HG03342 (cell line): ENCODE results near the gene EXD3.
A peak's percentile ranks its signal among the peaks of the same experiment; 100 is the strongest.
"Not testable (repeated sequence)": the region's sequence is repeated elsewhere in the genome, so short reads cannot be mapped to it uniquely, and the experiment has no call there.

ENCODE experiments used
- ATAC-seq: cut with Tn5 transposase; IDR thresholded peaks from one replicate; pipeline ENCODE4 v1.9.1; 2021; ENCODE audit warnings: mild to moderate bottlenecking, moderate library complexity; ENCODE audit not compliant: unreplicated experiment

EXD3 gene, protein sequence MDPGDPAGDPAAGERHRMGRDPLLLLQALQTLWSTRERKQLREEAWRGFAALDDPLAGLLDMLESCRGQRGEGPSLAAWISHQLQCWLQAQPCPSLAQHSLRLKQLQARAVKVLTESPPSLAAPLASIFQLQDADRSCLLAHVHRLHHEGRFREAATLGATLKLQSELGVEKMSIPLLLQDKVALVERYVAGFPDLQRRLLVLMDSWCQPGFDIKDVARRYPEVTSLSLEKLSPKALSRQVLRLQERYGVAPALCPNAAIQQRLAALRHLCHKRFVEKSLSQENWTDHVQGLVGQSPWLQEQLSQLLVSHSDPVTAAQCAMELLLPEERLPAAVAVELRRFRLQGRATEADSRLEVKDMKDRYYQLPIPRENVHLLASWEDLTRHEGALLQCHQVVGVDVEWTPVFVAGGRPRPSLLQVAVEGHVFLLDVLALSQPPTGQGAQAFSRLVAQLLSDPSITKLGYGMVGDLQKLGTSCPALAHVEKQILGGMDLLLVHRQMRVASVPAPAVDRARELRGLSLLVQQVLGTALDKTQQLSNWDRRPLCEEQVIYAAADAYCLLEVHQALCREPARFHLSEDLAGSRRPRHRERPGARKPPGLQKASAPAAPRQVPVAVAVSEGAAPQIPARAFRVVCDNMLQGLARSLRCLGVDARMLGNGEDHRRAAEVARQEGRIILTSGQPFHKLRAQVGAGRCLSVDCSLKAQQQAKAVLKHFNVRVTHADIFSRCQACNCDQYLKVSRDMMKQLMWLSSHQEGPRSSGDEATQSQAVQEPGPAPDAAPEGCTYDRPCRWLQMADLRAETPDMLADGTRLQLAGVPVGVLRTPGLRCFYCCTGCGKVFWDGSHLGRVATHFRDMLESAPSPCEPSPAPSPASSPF

DNA sequence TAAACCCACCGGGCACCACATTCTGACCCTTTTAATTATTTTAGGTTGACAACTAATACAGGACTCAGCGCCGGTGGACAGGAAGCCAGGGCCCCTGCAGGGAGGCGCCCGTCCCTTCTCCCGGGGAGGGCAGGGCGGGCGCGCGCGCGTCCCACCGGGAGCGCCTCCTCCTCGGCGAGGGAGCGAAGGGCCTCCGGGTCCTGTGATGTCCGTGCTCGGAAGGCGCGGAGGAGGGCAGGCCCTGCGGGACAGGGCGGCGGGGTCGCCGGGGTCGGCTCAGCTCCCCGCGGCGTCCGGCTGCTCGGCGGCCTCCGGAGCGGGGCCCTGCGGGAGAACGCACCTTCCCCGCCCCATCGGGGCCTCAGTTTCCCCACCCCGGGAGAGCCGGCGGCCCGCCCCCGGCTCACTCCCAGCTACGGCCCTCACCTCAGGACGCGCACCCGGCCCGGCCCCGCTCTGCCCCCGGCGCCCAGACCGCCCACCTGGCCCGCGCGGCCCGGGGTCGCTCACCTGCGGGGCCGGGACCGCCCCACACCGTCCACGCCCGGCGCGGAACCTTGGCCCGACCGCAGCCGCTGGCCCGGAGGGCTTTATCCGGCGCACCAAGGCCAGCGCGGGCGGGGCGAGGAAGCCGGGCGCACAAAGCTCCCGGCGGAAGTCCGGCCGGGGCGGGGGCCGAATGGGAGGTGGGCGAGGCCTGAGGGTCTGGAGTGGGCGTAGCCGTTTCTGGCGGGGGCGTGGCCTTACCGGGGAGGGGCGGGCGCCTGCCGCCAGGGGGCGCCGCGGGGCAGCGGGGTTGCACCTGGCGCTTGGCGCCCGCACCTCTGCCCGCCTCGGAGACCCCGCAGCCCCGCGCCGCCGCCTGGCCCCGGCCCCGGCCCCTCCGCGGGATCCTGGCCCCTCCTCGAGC is at the start of gene EXD3, which contains the start of gene NOXA1:
TSS of gene EXD3 (minus strand) at position 559 of the 910 bp plus-strand sequence. CDS start 27,805 bp downstream, outside the sequence.
TSS of gene NOXA1 (plus strand) at position 790 of the 910 bp plus-strand sequence. CDS start 137 bp downstream, outside the sequence.
- ATAC-seq: peak; percentile 76

DNA sequence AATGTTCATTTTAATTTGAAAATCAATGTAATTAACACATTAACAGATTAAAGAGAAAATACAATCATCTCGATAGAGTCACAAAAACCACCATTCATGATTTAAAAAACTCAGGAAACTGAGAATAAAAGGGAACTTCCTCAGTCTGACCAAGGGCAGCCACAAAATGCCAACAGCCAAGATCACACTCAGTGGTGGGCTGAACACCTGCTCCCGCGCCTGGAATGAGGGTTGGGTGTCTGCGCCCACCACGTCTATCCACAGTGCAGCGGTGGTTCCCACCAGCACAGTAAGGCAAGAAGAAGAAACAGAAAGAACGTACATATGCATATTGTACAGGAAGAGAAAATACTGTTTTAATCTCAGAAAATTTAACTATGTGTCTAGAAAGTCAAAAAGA is 47.8 kb upstream of the EXD3 start:
- ATAC-seq: no peak

DNA sequence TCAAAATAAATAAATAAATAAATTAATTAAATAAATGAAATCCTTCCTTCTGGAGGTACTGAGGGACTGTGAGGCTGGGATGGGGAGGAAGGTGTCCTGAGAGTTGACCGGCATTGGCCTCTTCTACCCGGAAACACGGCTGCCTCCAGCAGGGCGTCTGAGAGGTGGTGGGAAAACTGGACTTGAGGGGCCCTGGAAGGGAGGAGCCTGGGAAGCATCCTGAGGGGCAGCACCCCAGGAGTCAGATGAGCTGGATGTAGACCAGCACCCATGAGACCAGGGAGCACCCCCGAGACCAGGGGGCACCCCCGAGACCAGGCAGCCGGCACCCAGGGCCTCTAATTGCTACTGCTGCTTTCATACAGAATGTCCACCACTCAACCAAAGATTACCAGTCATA is 44.9 kb upstream of the EXD3 start:
- no peak for ATAC-seq

DNA sequence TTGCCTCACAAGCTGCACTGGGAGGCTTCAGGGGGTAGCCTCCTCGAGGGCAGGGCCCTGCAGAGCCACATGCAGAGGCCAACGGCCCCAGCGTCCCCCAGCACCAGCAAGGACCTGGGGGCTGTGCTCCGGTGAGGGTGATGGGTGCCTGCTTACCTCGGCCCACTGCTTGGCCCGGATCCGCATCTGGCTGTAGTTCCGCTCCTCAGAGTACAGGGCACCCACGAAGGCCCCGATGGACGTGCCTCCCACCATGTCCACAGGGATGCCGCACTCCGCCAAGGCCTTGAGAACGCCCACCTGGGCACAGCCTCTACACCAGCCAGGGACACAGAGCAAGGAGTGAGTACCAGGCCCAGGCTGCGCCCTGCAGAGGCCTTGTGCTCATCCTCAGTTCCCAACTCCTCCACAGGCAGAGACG is 44.2 kb upstream of the EXD3 start:
- ATAC-seq: no peak

DNA sequence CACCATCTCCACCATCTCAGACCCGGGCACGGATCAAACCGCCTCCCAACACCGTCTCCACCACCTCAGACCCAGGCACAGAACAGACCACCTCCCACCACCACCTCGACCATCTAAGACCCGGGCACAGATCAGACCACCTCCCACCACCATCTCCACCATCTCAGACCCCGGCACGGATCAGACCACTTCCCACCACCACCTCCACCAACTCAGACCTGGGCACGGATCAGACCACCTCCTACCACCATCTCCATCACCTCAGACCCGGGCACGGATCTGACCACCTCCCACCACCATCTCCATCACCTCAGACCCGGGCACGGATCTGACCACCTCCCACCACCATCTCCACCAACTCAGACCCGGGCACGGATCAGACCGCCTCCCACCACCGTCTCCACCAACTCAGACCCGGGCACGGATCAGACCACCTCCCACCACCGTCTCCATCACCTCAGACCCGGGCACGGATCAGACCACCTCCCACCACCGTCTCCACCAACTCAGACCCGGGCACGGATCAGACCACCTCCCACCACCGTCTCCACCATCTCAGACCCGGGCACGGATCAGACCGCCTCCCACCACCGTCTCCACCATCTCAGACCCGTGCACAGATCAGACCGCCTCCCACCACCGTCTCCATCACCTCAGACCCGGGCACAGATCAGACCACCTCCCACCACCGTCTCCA is 43.6 kb upstream of the EXD3 start:
- ATAC-seq: not testable (repeated sequence)

DNA sequence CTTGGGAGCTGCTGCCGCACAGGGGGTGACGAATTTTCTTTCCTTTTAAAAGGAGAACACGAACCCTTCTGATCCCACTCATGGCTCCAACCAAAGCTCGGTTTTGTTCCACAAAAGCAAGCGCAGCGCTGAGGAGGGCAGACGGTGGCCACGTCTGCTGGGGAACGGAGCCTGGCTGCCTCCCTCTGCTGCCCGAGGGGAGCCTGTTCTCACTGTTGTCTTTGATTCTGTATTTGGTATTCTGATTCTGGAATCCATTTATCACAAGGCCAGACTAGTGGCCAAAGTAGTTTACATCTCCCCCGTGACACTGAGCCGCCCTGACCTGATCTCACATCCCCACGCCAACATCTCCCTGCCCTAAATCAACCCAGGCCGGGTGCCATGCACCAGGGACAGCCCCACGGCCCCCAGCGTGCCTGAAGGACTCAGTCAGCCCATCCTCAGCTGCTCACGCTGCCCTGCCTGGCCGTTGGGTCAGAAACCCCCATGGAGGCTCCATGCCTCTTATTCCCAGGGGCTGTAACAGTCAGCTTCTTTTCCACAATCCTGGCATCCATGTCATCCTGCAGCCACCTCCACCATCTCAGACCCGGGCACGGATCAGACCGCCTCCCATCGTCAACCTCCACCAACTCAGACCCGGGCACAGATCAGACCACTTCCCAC is 42.9 kb upstream of the EXD3 start:
- no peak for ATAC-seq

DNA sequence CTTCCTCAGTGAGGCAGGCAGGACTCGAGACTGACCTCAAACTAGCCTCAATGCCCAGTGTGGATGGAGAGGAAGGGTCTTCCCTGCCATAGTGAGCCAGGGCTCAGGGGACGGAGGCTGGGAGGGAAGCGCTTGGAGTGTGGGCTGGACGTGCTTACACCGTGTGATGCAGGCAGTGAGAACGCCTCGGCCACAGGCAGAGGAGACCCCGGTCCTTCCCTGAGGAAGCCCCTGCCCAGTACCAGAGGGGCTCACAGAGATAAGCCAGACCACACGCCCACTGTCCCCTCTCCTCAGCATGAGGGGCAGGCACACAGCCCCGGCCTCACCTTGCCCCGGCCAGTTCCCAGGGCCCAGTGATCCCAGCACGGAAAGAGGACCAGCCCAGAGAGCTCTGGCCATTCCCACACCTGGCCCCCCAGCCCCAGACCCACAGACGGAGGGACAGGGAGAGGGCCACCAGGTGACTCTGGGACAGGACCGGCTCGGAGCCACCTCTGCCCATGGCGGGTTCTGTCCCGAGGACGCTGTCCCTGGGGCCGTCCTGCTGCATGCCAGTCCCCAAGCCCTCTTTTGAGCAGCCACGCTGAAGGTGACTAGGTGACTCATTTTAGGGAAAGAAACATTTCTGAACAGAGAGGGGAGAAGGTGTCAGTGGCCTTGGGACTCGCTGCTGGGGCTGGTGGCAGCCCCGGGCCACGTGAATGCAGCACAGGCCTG is 42.2 kb upstream of the EXD3 start:
- no peak for ATAC-seq

DNA sequence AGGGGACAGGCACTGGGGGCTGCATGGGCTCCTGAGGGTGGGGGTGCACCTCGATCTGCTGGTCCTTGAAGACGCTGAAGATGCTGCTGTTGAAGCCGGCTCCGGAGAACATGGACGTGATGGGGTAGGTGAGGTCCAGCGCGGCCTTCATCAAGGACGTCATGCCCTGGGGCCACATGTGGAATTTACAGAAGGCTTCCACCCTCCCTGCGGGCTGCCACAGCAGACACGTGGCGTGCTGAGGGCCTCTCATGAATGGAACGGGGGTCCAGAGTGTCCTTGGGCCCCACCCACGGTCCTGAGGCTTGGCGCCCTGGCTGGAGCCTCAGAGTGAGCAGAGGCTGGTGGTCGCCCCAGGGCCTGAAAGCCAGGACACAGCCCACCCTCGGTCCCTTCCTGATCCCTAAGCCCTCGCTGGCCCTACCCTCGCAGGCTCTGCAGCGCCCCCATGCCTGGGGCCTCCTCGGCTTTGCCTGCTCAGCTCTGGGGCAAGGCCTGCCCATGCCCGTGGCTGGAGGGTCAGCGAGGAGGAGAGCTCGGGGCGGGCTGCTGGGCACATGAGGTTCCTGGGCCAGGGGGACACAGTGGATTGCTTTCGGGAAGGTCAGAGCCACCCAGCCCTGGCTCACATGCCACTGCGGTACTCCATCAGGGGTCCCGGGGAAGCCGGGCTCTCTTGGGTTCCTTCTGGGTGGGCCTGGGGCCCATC is 41.5 kb upstream of the EXD3 start:
- no peak for ATAC-seq

DNA sequence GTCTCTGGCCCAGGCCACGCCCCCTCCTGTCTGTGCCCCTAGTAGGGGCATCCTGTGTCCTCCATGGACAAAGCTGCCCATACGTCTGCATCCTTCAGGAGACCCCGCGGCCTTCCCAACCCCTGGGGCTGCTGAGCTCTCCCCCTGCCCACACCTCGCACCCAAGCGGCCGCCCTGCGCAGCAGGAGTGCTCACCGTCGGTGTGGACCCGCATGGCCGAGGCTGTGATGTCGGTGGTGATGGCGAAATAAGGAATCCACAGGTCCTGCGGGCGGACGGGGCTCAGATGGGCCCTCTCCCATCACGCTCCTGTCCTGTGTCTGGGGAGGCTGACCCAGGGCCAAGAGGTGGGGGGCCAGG is 40.9 kb upstream of the EXD3 start:
- ATAC-seq: no peak

DNA sequence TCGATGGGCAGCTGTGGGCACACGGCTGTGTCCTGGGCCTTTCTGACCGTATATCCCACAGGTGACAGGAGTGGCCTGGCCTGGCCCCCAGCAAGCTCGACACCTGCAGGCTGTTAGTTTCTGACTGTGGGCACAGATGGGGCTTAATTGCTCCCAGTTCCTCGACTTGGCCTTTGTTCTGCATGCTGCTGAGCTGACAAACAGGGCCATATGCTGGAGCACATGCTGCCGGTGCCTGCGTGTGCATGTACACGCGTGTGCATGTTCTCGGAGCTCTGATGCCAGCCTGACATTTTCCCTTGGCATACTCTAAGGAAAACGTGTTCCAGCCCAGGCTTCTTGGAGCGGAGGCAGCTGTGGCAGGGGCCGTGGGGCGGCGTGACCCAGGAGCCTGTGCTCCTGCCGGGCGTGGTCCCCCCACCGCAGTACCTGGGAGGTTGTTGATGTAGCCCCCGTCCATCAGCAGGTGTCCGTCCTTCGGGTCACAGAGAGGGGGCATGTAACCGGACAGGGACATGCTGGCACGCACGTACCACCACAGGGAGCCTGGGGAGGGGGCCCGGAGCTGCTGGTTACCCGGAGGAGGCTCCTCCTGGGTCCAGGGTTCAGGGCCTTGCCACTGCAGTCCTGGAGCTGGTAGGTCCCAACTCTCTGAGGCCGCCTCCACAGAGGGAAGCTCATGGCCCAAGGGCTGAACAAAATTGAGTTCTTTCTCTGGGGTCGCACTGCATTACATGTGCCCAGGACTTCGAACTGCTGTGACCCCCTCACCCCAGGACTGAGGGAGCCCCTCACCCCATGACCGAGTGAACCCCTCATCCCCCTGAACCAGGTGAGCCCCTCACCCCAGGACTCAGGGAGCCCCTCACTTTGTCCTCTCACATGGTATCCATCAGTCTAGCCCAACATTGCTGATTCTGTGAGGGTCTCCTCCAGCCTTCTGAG is 40.3 kb upstream of the EXD3 start:
- no peak for ATAC-seq

DNA sequence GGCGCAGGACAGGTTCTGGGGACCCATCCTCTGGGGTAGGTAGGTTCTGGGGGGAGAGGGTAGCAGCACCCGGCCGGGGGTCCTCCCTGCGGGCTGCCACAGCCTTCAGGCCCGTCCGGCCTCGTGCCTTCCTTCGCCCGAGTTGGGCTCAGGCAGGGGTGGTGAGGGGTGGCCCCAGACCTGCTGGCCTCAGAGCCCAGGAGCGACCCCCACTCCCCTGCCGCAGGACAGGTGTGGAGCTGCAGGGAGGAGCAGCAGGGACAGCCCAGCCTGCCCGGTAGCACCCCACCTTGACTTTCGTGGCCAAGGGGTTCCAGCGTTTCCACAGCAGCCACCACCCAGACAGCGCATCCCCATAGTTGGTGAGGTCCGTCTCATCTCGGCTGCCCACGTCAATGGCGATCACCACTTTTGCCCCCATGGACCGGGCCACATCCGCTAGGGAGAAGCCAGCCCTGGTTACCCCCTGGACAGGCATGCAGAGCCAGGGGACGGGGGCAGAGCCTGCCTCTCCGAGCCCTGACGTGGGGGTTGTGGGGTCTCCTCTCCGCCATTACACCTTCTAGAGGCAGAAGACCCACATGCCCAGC is 39.5 kb upstream of the EXD3 start:
- ATAC-seq: no peak

DNA sequence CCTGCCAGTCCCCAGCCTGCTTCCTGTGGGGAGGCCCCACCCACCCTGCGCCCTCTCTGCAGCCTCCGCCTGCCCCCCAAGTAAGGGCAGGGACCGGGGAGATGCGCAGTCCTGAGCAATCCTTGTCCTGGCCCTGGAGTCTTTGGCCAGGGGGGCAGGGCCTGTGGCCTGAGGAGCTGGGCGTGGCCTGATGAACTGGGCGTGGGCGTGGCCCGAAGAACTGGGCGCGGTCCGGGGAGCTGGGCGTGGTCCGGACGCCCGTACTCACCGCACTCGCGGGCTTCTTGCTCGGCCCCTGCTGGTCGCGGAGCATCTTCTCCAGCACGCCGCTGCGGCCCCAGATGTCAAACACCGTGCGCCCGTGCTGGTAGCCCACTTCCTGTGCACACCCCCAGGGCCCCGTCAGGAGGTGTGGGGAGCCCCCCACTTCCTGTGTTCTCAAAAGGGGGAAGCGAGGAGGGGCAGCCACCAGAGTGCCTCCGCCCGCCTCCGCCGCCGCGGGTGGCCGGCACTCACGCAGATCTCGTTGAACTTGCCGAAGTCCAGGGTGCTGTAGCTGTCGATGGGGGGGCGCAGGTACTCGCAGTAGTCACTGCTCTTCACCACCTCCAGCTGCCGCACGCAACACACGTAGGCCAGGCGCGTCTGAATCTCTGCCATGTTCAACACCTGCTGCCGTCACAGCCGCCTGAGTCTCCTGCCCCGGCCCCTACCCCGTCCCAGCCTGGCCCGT is 38.9 kb upstream of the EXD3 start:
- ATAC-seq: peak; percentile 59

DNA sequence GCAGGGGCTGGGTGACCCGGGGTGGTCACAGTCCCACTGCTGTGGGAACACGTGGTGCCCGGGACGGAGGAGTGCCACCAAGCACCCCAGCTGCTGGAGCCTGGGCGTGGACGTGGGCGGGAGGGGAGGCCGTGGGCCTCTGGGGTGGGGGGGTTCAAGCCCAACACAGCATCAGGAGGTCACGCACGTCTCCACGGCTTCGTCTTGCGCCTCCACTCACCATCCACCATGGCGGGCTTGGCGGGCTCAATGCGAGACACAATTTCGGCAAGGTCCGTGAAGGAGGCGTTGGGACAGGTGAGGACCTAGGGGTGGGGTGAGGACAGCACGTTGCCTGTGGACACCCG is 38.3 kb upstream of the EXD3 start:
- ATAC-seq: no peak

DNA sequence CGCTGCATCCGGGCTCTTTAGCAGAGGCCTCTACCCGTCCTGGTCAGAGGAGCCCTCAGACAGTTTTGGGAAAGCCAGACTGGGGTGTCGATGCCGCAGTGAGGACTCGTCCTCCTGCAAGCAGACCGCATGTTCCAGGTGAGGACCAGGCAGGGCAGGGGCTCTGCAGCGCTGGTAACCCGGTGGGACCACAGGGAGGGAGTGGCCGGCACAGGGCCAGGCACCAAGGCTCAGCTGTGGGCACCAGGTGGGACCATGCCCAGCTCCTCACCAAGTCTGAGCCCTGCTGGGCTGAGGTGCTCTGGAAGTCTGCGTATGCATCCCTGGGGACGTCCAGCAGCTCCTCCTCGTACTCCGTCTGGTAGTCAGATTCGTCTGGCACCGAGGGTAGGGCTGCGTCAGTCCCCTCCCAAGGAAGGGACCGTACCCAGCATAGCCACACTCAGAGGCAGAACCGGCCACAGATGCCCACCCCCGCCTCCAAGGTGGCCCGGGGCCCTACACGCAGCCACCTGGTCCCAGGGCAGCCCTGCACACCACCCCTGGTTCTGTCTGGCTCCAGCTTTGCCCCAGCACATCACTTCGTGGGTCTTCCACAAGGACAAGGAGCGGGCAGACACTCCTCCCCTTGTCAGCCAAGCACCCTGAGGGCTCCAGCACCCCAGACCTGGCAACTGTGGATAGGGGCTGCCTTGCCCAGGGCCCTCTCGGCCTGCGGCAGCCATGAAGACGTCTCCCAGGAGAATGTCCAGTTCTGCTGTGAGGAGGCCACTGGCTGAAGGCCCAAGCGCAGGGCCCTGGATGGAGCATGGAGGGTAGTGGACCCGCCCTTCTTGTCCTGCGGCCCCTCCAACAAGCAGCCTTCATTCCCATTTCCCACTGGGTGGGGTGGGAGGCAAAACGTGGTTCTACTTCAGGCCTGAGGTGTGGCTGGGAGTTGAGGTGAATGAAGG is 37.7 kb upstream of the EXD3 start:
- ATAC-seq: no peak
